GM21528 (cell line): ENCODE results near the gene FANCC.

ENCODE experiments used
- ATAC-seq: cut with Tn5 transposase; IDR thresholded peaks from one replicate; pipeline ENCODE4 v1.9.1; 2021; ENCODE audit warnings: mild to moderate bottlenecking, moderate library complexity; ENCODE audit not compliant: unreplicated experiment, low FRiP score

FANCC gene

DNA sequence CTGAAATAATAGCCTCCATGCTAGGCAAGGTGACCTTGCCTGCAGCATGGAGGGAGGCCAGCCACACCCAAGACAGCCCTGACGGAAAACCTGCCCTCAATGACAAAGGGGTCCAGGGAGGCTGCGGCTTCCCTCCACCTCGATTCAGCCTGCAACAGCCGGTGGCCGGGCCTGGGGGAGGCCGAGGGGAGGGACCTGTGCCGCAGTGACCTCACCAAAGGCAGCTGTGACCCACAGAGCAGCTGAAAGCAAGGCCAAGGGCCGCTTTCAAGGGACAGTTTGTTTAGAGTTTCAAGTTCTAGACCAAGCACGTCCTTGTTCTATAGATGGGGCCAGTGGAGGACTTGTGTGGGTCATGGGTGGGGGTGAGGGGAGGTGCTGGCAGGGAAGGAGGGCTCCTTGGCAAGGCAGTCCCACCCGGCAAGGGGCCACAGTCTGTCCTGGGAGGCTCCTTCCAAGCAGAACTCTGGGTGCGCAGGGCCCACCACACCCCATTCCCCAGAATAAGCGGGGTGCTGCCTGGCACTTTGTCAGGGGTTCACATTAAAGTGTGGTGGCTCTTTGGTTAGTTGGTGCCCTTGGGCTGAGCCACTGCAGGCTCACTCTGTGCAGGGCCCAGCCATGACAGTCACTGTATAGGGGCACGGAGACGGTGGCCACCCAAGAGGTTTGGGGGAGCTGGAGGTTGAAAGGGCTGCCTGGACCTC lies 226.5 kb downstream of the FANCC start:
- ATAC-seq = no peak

DNA sequence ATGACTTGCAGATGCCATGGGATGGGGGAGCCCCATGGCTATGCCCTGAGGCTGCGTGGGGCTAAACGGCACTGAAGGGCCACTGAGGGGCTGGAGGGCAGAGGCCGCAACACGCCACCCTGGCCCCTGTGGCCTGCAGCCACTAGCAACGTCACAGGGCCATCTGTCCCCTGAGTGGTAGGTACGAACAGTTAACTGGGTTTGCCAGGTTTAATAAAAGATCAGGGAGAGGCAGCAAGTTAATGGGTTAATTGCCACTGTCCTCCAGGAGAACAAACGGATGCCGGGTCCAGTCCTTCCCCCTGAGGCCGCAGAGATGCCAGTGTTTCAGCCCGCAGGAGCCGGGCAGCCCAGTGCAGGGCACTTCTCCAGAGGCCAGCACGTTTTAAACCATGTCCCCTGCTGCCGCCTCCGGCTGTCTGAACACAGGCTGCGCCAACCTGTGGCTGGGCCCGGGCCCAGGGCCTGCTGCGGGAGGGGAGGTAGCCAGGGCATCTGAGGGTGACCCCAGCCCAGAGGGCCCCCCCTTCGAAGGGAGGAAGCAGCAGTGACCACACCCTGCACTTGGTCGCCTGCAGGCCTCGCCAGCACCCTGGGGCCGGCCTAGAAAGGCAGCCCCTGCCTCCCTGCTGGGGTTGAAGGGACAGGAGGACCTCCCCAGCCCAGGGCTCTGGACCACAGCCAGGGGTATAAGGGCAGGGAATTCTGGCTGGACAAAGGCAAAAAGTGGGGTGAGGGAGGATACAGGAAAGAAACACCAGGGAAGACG lies 227.3 kb downstream of the FANCC start:
- ATAC-seq = no peak

DNA sequence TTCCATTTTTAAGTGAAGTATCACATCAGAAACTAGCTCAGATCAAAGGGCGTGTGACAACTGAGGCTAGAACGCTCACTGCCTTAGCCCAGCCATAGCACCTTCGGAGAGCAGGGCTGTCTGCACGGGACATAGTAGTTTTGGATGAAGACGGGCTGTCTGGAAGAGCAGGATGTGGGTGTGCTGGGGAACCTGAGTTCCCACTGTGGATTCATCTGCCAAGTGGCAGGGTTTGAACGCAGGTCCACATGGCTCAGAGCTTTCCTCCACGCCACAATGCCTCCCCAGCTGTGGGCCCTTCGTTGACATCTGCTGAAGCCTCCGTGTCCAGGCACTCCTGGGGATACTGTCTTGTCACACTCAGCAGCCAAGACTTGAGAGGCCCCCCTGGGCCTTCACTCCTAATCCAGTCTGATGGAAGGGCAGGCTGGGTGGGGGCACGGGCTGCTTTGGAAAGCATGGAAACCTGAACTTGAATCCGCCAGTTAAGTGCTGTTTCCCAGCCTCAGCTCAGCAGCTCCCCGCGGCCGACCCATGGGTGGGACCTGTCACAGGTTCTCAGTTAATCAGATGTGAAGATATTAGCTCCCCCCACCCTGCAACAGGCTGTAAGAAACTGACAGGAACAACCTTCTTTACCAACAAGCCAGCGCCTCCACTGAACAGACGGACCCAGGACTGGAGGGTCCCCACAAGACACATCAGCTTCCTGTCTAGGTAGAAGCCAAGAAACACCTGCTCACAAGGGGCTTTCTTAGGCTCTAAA lies 228.1 kb downstream of the FANCC start:
- no peak for ATAC-seq

DNA sequence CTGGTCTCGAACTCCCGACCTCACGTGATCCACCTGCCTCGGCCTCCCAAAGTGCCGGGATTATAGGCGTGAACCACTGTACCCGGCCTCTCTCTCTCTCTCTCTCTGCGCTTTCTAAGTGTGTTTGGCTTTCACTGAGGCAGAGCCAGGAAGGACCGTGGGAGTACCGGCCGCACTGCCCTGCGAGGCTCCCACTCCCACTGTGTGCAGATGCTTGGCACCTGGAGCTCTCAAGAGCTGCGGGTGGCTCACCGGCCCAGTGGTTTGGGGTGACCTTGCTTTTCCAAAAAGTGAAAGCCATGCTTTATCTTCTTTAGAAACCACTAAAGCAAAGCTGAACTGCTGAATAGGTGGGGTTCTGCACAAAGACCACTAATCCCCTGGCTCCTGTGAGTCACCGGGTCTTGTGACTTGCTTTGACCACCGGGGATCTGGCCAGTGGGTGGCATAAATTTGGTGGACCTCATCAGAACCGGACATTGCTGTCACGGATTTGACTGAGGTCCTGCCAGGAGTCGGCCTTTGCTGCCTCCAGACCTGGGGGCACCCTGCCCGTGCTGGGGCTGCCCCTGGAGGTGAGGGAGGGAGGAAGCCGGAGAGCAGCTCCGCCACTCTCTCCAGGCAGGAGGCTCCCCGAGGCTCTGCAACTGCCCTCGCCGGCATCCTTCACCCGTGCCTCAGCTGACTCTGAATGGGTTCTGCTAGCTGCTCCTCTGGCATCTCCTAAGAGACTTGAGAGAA lies 228.9 kb downstream of the FANCC start:
- no peak for ATAC-seq

DNA sequence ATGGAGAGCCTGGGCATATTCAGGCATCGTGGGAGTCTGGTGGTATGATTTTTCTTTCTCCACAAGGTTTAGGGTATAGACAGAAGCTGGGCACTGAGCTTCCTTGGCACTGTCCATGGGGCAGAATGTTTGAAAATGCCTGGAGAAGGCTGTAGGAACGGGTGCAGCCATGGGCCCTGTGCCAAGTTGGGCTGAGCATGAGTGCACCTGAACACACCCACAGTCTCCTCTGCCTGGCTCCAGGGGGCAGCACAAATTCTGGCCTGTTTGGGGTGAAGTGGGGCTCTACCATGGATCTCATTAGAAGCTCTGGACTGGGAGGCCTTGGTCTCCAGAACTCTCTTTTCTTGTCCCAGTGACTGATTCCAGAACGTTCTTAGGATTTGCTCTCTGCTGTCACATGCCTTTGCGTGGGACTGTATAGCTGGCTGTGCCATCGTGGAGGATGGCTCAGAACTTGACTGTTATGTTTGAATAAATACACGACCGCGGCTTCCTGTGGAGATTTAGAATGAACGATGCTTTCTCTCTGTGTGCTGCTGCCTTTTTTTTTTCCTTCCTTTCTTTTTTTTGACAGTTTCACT lies 229.8 kb downstream of the FANCC start:
- ATAC-seq = no peak

DNA sequence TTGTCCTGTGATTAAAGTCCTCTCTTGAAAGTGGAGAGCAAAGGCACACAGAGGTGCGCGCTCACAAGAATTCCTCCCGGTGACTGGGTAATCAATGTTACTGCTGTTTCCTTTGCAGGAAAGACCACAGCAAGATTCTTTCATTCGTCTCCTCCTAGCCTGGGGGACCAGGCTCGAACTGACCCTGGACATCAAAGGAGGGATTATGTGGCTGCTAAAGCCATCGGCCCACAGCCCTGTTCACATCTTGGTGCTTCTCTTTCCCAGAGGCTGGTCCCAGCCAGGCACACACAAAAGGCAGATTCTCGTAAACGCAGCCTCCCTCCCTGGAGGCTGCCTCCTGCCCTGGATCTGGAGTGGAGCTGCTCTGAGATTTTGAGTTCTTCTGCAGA lies 230.9 kb downstream of the FANCC start:
- no peak for ATAC-seq

DNA sequence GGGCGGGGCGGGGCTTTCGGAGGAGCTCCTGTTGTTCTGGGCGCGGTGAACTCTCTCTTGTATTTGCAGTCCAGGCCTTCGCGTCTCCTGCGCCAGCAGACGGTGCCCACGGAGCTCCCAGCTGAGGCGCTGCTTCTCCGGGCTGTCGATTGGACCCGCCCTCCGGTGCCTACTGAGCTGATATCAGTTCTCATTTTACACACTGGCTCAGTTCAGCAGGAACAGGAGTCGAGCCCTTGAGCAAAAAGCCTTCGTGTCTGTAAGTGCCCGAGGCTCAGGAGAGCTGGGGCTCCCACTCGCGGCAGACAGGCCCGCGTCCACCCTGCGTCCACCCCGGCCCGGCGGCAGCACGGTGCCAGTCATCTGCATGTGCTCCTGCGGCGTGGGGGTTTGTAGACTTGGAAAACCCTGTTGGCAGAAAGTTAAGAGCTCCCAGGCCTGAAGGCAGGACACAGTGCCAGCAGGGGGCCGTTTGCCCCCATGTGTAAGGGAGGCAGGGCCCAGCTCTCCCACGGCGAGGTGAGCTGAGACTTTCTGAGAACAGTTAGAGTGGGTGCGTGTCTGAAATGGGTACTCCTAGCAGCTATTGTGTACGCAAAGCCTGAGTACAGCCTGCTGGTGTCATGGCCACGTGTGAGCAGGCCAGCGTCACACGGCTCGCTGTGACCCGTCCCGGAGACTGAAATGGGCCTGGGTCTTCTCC lies 231.5 kb downstream of the FANCC start:
- no peak for ATAC-seq

DNA sequence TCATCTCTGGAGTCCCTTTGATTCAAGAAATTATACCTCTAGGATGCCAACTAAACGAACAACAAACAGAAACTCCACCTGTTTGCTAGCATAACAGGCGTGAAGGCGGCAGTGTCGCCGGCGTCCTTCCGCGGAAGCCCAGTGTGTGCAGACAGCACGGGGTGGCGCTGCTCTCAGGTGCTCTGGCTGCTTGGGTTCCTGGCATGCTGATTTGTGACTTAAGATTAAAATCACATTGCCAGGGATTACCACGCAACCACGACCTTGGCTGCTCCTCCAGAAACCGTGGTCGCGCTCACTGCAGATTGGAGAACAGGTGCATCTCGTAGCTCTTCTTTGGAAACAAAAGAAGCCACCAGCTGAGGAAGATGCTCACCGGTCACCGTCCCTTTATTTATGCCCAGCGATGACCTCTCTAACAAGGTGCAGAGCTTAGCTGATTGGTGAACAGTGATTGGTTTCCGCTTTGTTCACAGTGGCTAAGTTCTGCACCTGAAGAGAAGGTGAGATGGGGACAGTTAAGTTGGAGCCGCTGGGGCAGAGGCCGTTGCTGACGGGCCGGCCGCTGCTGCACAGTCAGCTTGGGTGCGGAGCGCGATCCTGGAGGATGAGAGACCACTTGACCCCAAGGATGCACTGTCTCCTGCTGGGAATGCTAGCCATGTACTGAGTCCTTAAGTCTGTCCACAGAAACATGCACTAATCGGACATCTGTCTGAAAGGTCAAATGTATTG lies 232.3 kb downstream of the FANCC start:
- ATAC-seq = no peak

DNA sequence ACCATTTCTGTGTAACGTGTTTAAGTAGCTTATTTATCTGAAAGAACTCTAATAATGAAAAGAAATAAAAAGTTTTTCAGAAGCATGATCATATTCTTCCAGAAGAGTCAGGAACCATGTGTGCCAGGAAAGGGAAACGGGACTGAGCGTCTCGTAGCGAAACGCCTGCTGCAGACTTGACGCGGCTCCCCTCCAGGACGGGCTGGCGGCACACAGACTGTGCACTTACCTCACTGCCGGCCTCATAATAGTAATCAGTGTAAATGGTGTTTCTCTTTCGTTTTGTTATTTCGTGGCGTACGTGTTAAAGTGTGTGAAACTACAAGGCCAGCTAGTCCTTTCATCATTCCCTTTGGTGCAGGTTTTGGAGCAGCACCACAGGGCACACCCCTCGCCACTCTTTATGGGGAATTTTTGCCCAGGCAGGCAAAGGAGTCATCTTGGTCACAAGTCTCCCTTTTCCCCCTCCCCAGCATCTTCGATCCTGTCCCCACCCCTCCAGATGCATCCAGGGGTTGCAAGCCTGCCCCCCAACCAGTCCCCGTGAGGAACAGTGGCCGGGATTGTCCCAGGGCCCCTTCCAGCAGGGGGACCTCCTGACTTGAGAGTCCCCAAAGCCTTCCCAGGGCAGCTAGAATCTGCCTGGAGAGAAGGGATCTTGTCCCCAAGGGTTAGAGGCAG lies 233.1 kb downstream of the FANCC start:
- ATAC-seq = no peak

DNA sequence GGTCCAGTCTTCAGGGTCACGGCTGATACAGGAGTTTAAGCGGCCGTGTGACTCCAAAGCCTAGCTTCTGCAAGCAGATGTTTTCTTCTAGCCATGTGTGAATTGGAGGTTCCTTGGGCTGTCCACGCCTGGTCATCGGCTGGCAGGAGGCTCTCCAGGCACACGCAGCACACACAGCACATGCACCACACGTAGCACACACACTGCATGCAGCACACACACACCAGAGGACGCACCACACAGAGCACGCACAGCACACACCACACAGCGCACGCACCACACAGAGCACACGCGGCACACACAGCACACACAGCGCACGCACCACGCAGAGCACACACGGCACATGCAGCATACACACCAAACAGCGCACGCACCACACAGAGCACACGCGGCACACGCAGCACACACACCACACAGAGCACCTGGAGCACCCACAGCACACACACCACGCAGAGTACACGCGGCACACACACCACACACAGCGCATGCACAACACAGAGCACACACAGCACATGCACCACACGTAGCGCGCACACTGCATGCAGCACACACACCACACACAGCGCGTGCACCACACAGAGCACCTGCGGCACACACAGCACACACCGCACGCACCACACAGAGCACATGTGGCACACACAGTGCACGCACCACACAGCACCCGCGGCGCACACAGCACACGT lies 234.3 kb downstream of the FANCC start:
- ATAC-seq = no peak

DNA sequence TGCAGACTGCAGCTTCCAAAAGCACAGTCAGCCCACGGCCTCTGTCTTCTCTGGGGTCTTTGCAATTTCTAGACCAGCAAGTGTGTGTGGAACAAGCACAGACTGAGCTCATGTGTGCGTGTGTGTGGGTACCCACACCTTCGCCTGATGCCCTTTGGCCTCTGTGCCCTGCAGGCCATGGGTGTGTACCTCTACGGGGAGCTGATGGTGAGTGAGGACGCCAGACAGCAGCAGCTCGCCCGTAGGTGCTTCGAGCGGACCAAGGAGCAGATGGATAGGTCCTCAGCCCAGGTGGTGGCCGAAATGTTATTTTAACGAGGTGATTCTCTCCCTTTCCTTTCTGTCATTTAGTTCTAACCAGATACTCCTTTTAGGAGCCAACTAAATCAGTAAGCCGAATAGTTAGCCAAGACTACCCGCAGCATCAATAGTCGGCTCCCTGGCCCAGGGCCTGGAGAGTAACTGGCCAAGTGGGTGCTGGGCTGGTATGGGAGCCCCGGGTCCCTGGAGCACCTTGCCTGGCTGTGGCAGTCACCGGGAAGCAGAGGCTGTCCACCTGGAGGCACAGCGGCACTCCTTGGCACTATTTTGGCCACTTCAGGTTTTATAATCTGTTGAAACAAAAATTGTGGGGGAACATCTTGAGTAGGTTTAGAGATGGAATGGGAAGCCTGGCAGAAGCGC lies 235.0 kb downstream of the FANCC start:
- no peak for ATAC-seq

DNA sequence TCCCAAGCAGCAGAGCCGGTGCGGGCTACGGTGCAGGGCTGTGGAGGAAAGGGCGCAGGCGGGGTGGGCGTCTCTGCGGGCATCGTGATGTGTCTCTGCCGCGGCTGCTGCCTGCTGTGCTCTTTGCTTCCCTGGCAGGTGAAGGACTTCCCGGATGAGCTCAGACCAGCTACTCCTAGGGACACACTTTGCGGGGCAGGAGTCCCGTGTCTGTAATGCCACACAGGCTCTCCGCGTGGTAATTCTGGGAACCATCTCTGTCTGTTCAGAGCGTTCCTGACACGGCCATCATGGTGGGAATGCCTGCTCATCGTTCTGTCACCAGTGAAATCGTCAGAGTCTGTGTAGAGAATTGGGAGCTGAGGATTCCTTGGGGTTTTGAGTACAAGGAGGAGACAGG lies 235.5 kb downstream of the FANCC start:
- ATAC-seq = no peak

DNA sequence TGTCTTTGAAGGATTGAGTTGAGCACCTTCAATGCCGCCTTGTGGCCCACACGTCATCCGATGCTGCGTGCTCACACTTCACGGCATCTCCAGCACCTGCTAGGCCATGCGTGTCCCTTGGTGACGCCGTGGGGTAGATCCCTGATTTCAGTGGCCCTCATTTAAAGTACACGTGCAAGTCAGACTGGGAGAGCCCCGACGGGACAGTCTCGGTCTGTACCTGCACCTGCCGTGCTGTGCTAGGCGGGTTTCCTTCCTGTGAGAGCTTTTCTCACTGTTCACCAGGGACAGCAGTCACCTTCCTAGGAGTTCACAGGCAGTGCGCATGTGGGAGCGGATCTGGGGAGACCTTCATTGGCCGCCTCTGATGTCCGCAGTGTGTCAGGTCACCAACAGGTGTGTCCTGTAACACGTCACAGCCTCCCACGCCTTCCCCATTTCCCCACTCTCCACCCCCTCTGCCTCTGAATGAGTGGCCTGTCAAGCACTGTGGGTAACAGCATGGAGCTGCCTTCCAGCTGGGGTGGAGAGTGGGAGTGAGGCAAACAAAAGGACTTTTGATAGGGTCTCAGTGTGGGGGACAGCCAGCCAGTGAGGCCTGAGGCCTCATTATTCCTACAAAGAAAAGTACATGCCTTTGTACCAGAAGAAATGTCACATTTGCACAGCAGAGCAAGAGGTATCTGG lies 236.4 kb downstream of the FANCC start:
- ATAC-seq = no peak

DNA sequence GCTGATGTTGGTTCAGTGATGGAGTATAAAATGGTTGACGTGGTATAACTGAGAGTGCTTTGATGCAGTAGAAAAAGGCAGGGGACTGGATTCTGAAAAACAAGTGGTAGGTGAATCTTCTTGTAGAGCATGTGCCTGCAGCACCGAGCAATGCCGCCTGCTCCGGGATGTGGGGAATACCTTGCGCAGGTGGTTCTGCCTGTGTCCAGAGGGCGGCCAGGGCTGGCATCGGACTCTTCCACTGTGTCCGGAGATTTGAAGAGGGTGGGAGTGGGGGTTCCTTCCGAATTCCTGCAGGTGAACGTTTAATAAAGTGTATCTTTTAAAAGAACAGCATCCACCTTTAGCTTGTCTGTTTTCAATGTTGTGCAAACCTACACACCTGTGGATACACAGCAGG lies 238.0 kb downstream of the FANCC start:
- no peak for ATAC-seq

DNA sequence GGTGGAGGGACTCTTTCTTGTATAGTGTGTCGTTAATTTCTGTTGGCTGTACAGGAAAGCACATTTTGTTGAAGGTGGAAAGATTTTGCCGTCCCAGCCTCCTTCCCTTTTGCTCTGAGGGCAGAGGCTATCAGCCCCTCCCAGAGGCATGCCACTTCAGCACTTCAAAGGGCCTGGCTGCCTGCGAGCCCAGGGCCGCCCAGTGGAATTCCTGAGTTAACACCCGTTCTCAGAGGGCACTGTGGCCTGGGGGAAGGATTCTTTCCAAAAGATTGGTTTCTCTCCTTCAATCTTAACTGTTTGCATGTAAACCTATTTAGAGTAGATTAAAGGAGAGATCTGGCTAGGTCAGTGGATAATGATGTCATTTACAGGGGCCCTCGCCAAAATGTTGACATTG lies 238.6 kb downstream of the FANCC start:
- no peak for ATAC-seq

DNA sequence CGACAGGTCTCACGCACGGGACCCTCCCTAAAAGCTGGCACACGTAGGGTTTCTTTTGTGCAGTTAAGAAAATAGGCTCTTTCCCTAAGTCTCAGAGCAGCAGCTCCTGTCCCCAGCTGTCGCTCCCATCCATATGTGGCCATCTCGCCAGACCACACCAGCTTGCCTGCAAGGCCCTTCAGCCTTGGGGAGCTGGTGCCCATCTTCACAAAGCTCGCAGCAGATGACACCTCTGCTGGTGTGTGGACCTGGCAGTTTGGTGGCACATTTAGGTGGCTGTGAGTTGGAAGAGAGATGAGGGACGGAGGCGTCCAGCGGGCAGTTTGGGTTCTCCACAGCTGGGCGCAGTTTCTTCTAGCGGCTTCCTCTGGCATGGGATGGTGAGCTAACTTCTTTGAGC lies 239.0 kb downstream of the FANCC start:
- ATAC-seq = no peak
